HG03520 (cell line): ENCODE results near the gene RFX8.
"Not testable (repeated sequence)": the region's sequence is repeated elsewhere in the genome, so short reads cannot be mapped to it uniquely, and the experiment has no call there.

ENCODE experiments used
- ATAC-seq: cut with Tn5 transposase; IDR thresholded peaks from one replicate; pipeline ENCODE4 v1.9.1; 2021; ENCODE audit warnings: mild to moderate bottlenecking, moderate library complexity; ENCODE audit not compliant: unreplicated experiment

The RFX8 gene

DNA sequence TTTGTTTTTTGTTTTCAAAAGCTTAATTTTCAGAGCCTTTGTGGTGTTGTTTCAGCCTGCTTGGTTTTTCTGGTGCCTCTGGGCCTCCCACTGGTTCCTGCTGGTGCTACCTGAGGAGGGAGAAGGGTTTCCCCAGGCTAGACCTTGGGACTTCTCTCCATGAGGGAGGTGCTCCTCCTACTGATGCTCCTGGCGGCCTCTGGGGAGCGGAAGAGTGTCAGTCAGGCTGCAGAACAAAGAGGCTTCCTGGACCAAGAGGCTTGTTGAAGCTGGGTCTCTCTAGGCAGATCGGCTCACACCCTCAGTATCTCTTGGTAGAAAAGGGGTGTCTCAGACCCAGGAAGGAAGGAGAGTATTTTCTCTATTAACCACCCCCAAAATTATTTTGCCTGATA lies 32.2 kb downstream of the RFX8 start:
- no peak for ATAC-seq

DNA sequence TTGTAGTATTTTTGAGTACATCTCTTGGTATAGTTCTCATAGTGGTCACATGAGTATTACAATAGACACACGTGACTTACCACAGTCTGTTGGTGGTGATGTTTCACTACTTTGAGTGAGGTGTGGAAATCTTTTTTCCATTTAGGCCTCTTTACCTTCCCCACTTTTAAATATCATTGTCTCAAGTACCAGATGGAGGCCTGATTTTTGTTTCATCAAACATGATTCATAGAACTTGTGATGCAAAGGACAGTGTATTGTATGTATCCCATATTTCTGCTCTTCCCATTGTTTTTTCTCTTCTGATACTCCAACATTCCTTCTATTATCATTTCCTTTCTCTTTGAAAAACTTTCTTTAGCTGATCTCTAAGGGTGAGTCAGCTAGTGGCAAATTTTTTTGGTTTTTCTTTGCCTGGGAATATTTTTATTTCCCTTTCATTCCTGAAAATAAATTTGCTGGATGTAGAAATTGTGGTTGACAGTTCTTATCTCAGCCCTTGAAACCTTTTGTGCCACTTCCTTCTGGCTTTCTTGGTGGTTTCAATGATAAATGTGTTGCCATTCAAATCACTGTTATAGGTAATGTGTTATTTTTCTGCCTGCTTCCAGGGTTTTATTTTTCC lies 32.8 kb downstream of the RFX8 start:
- no peak for ATAC-seq

DNA sequence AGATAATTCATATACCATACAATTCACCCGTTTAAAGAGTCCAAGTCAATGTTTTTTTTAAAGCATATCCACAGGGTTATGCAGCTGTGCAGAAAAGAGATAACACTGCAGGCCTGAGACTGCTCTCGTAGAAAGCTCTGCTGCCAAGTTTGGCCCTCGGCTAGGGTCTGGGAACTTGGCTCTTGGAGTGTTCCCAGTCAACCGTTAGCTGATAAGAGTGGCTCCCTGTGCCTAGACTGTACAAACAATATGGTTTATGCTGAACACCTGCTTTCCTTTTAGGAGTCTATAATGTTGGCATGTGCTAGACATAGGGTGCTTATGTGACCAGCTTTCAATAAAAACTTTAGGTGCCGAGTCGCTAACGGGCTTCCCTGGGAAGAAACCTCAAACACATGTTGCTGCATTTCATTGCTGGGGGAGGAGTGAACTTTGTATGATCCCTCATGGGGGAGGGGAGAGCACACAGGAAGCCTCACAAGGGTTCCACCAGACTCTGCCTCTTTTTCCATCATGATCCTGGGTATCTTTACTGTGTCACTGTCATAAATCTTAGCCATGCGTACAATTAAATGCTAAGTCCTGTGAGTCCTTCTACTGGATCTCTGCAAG lies 34.7 kb downstream of the RFX8 start:
- no peak for ATAC-seq

DNA sequence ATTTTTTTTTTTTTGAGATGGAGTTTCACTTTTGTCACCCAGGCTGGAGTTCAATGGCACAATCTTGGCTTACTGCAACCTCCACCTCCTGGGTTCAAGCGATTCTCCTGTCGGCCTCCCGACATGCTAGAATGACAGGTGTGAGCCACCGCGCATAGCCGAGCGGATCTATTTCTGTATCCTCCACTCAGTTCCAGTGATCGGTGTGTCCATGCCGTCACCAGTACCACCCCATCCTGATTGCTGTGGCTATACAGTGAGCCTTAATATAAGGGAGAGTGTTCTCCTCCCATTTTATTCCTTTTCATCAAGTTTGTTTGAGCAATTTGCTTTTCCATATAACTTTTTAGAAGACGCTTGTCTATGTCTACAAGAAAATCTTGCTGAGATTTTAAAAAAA lies 35.2 kb downstream of the RFX8 start:
- no peak for ATAC-seq

DNA sequence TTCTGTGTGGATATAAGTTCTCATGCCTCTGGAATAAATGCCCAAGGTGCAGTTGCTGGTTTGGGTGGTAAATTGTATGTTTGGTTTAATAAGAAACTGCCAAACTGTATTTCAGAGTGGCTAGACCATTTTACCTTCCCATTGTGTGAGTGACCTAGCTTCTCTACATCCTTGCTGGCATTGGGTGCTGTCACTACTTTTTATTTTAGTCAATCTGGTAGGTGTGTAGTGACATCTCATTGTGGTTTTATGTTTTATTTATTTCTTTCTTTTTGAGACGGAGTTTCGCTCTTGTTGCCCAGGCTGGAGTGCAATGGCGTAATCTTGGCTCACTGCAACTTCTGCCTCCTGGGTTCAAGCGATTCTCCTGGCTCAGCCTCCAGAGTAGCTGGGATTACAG lies 36.4 kb downstream of the RFX8 start:
- not testable (repeated sequence) for ATAC-seq

DNA sequence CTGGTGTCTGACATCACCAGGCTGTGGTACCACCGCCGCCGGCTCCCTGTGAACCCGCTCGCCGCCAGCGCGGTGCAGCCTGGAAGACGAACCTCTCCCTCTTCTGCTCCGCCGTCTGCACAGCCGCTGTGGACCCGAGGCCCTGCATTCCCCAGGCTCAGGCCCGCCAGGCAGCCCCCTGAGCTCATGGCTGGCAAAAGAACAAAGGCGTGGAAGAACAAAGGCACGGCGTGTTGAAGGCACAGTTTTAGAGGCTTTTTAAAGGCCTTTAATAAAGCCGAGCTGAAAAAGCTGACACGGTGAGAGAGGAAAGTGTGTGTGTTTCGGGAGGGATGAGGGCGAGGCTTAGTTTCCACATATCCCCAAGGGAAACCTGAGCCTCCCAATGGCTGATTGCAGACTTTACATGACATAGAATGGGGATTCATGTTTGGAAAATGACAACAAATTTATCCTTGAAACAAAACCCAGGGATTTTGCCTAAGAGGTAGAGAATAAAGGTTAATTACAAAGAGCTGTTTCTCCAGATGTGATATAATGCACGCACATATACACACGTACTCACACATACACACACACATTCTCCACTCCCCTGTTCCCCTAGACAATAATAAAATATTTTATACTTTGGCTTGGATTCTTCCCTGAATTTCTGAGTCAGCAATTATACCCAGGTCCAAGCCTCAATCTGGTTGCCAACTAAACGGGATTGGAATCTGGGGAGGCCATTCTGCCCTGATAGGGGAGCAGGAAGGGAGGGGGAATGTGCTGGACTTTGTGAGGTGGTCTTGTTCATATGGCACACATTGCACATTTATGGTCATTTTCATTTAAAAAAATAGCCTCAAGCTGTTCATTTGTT lies 39.7 kb downstream of the RFX8 start:
- no peak for ATAC-seq

DNA sequence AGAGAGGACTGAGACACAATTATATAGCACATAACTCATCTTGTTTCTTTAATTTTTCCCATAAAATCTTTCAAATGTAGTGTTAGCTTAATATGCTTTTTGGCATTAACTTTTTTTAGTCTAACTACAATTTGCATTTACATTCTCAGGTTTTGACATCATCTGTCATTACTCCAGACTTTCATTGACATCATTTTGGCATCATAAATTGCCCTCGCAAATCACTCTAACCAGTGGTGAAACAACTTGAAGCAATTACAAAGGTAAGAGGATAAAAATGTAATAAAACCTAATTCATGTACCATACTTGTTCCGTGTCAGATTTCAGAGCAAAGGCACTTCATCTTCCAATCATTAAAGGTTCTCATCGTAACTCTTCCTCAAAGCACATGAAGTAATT lies 41.4 kb downstream of the RFX8 start:
- no peak for ATAC-seq

DNA sequence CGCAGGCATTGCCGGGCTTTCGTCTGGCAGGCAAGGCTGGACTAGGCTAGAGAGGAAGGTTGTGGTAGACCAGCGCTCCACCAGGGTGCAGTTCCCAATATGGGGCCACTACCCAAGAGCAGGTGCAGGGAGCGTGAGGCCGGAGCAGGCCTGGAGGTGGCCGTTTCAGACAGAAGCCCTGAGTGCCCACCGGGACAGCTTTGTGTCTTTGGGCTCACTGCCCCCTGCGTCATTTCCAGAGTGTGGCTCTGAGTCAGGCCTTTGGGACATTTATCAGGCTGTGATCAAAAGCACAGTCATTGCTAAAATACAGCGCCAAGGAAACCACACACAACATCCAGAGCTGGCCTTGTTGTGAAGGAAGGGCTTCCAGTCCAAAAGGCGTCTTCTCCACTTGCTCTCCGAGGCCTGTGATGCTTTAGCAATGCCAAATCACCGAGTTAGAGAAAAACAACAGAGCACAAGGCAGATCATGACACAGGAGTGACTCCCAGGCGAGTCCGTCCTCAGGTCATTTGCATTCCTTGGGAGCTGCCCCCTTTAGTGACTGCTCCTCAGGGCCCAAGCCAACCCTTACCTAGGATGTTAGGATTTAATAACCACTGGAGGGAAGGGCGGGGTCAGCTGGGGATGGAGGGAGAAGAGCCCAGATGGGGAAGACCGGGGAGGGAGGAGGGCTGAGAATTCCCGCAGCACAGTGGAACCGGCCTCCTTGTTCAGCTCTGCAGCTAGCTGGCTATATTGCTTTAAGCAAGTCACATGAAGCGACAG lies 42.3 kb downstream of the RFX8 start:
- no peak for ATAC-seq

DNA sequence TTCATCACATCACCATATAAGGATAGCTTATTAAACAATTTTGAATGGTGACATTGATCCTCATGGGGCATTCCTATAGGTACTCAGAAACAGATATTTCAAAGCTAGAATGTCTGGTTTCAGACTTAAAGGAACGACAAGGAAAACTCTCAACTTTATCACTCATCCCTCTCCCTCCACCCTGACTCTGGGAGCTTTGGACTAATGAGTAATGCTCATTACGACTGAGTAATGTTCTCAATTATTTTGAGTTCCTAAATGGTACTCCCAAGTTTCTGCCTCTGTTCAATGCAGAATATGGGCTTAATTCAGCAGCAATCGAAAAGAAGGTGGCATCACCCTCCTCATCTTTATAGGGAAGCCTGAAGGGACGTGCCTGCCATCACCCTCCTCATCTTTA lies 43.4 kb downstream of the RFX8 start:
- ATAC-seq = no peak

DNA sequence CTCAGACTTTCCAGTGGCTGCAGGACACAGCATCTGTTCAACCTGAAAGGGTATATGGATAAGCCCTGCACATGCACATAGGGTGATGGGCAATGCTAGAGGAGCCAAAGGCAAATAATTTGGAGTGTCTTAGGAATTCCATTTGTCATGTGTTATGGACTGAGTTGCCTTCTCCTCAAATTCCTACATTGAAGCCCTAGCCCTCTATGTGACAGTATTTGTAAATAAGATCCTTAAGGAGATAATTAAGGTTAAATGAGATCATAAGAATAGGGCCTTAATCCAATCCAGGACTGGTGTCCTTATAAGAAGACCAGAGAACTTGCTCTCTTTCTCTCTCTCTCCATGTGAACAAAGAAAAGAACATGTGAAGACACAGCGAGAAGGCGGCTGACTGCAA lies 44.8 kb downstream of the RFX8 start:
- ATAC-seq = no peak

DNA sequence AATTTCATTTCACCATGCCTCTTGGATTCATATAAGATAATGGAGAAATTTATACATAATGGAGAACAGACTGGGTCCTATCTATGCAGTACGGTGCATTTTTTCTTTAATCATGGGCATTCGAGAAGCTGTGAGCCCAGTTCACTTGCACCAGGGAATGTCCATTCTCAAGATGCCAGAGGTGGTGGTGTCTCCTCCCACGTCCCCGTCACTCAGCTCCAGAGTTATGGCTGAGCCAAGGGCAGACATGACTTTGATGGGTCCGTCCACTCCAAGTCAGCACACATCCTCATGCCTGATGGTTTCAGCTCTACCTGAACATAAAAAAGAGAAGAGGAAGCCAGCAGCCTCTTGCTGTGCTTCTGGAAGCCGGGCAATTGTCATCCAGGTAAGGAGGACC lies 45.5 kb downstream of the RFX8 start:
- ATAC-seq = no peak

DNA sequence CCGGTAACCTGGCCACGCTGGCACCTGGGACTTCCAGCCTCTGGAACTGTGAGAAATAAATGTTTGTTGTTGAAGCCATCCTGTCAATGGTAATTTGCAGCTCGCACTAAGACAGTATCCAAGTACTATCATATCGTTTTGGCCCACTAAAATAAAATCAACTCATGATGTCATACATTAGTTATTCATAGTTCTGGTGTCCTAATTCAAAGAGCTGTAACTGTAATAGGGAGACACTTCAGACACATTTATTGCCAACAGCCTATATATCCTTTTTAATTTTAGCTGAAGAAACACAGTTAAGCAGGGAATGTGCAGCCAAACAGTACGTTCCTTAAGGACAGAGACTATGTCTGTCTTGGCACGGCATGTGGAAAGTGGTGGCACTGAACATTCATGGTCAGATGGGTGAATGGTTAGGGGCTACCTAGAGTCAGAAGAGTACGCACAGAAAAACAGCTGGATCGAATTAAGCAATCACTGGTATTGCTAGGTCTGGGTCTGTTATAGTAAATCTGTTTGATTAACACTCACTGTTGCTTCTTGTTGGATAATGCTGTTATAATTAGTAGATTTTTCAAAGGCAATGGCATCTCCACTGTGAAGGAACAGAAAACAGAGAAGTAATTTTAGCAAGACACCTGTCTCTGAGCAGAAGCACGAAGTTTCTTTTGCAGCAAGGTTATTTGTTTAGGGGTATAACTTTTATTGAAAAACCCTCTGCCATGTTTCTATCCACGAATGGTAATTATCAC lies 46.3 kb downstream of the RFX8 start:
- ATAC-seq = no peak

DNA sequence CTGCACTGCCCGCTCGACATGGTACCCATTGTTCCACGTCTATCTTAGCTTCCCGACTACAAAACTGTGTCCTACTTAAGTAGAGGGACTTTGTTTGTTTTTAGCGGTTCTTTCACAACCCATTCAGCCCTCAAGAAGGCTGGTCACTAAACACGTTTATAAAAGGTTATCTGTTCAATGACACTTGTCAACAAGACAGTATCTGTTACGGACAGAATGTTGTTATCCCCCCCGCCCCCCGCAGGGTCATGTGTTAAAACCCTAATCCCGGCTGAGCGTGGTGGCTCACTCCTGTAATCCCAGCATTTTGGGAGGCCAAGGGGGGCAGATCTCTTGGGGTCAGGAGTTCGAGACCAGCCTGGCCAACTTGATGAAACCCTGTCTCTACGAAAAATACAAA lies 47.2 kb downstream of the RFX8 start:
- ATAC-seq = no peak

DNA sequence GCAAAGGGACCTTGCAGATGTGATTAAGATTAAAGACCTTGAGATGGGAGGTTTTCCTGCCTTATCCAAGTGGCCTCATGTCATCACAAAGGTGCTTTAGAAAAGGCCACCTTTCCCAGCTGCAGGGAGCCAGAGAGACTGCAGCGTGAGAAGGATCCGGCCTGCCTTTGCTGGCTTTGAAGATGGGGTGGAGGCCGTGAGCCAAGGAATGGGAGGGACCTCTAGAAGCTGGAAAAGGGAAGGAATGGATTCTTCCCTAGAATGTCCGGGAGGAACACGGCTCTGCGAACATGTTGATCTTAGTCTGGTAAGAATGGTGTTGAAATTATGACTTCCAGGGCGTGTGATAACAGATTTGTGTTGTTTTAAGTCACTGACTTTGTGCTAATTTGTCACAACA lies 47.7 kb downstream of the RFX8 start:
- no peak for ATAC-seq

DNA sequence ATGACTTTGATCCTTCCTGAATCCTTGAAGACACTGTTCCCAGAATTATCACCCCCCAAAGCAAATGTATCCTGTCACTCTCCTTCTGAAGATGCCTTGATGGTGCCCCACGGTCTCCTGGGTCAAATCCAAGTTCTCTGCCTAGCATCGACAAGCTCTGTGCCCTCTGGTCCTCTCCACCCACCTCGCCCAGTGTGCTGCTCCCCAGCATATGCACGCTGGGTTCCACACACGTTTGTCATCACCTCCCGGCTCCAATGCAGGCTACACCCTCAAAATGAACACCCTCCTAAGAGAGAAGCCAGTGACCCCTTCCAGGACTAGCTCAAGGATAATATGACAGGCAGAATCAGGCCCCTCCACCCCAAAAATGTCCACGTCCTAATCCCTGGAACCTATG lies 48.1 kb downstream of the RFX8 start:
- no peak for ATAC-seq

DNA sequence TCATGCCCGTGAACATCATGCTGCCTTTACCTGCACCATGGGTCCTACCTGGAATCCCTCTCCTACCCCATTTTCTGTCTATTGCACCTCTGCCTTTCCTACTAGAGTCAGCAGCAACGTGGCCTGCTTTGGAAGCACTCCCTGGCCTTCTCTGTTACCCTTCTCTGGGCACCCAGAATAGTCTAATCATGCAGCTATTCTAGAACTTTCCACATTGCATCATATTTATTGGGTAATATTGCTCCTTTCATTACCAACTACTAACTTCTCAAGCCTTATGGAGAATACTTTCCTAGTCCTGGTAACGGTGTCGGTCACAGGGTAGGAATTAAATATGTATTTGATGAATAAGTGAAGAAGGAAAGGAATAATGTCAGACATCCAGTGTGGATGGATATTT lies 54.3 kb downstream of the RFX8 start:
- ATAC-seq = no peak

DNA sequence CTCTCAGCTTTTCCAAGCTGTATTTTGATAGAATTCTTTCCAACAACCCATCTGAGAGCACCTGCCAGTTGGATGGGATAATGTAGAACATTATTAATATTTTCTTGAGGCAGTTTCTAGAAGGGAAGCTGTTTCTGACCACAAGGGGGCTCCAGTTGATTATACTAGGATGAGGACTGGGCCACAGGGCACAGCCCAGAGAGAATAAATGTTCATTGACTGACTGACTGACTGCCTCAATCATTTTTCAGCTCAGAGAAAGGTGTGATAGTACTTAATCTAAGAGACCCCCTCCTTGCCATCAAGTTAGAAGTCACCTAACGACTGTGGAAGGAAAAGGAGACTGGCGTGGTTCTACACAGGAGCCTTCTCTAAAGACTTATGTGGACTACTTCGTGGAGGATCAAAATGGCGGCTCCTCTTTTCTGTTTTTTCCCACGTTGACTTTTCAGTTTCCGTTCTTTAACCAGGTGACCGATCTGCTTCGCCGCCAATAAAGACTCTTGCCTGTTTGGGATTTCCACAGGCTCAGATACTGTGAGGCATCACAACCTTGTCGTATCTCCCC lies 55.7 kb downstream of the RFX8 start:
- no peak for ATAC-seq

DNA sequence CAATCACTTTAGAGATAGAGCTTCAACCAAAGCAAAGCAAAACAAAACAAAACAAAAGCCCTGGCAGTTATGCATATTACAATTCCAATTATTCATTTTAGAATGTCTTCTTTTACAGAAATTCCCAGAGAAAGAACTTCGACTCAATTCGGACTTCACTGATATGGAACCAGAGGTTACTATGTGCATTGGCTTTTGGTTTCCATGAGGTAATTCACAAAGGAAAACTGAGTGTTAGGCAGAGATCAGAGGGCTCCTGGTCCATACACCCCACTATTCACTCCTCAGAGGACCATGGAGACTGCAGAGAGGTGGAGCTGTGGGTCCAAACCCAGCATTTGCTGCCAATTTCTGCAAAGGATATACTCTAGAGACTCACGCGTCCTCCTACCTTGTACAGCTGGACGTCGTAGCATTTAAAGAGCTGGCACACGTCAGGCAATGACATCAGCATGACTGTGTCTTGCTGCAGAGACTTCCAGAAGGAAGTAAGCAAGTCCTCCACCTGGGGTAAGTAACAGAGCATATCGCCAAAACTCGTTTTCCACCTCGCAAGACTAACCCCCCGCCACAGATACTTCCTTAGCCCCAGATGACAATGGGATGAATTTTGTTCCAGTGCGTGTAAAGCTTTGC lies 56.3 kb downstream of the RFX8 start:
- no peak for ATAC-seq

DNA sequence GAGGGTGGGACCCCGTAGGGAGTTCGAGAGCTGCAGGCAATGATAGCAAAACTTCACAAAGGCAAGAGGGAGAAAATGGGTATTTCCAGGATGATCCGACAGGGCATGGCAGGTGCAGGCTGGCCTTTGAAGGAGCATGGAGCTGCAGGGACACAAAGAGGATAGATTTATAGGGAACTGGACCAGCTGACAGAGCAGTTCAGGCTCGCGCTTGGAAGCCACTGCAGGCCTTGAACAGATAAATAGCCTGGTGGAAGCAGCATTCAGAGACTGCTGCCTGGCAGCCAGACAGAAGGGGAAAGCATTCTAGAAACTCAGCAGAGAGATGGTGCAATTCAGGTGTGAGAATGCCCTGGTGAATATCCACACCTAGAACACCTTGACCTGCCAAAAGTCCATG lies 58.3 kb downstream of the RFX8 start:
- no peak for ATAC-seq

DNA sequence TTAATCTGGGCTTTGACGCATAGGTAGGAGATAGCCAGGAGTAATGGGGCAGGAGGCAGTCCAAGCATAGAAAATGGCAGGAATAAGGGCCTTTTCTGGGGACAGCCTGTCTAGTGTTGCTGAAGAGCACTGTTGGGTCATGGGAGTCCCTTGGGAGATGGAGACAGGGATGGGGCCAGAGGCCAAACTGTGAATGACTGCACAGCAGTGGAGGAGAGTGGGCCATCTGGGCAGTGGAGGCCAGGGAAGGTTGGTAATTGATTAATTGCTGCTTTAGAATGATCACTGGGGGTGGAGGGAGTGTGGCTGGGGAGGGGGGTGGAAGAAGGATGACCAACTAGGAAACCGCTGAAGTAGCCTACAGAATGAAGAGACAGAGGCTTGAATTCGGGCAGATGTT lies 59.0 kb downstream of the RFX8 start:
- ATAC-seq = no peak
